ENCODE results near the gene TDRD9.

DNA sequence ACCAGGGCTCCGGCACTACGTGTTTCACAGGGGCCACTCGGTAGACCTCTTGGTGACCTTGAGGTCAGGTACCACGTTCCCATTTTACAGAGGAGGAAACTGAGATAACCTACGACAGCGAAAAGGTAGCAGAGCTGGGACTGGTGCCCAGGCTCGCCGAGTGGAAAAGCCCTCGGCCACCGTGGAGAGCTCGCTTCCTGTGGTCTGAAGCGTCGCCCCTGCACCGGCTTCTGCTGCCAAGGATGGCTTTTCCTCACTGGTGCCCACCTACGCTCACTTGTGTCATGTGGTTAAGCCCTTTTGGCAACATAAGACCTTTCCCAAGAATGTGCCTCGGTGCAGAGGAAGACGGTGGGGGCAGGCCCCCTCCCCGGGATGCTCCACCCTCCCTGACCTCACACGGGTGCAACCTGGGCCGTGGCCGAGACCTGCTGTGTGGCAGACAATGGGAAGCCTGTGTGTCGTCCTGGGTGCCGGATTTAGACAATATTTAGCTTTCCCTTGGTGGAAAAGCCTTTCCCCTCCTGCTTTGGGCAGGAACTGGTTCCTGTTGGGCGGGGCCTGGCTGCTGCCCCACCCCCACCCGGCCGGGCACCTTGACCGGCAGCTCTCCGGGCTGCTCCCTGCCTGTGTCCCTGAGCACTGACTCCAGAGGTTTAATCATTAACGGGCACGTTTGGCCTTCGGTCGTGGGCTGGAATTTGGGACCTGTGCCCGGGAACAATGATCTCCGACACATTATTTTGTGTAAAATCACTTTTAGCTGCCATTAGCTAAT lies 48.5 kb upstream of the TDRD9 start:
- TF ChIP-seq, protein P1, sequence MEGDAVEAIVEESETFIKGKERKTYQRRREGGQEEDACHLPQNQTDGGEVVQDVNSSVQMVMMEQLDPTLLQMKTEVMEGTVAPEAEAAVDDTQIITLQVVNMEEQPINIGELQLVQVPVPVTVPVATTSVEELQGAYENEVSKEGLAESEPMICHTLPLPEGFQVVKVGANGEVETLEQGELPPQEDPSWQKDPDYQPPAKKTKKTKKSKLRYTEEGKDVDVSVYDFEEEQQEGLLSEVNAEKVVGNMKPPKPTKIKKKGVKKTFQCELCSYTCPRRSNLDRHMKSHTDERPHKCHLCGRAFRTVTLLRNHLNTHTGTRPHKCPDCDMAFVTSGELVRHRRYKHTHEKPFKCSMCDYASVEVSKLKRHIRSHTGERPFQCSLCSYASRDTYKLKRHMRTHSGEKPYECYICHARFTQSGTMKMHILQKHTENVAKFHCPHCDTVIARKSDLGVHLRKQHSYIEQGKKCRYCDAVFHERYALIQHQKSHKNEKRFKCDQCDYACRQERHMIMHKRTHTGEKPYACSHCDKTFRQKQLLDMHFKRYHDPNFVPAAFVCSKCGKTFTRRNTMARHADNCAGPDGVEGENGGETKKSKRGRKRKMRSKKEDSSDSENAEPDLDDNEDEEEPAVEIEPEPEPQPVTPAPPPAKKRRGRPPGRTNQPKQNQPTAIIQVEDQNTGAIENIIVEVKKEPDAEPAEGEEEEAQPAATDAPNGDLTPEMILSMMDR (IDR thresholded peaks at IDR 0.05 in 4 of 5, conservative IDR thresholded peaks at IDR 0.05 in 1 of 5), result no peak
- no peak for TF ChIP-seq POLR2A (IDR thresholded peaks at IDR 0.05)
